HG02798 (cell line): ENCODE results near the gene CHID1.

ENCODE experiments used
- ATAC-seq: cut with Tn5 transposase; IDR thresholded peaks from one replicate; pipeline ENCODE4 v1.9.1; 2021; ENCODE audit warnings: mild to moderate bottlenecking; ENCODE audit not compliant: unreplicated experiment, poor library complexity

The CHID1 gene

GRCh38 chr11:827146-827896, 83.3 kb downstream of the CHID1 start:
- peak; percentile 40 for ATAC-seq

- no peak for ATAC-seq
These were observed 83.8 kb downstream of the CHID1 start for GRCh38 chr11:826836-827145.

- ATAC-seq, result no peak
These were observed 84.4 kb downstream of the CHID1 start for GRCh38 chr11:826227-826621.

GRCh38 chr11:825366-826226, 85.0 kb downstream of the CHID1 start:
- no peak for ATAC-seq

GRCh38 chr11:824942-825341, 85.7 kb downstream of the CHID1 start:
- ATAC-seq, result no peak

GRCh38 chr11:824292-824880, 86.2 kb downstream of the CHID1 start:
- no peak for ATAC-seq

- no peak for ATAC-seq
These were observed 86.9 kb downstream of the CHID1 start for GRCh38 chr11:823441-824291.

GRCh38 chr11:821512-822371, 88.9 kb downstream of the CHID1 start:
- ATAC-seq, result no peak

GRCh38 chr11:820655-821511, 89.7 kb downstream of the CHID1 start:
- ATAC-seq, result no peak

- peak; percentile 68 for ATAC-seq
These were observed 90.5 kb downstream of the CHID1 start for GRCh38 chr11:819943-820649.

GRCh38 chr11:819129-819931, 91.3 kb downstream of the CHID1 start:
- ATAC-seq, result peak; percentile 73

GRCh38 chr11:818396-819128, 92.0 kb downstream of the CHID1 start, which contains the start of gene PNPLA2:
TSS of gene PNPLA2 (plus strand) at chr11:818914. CDS start at chr11:819719, 805 bp downstream.
- ATAC-seq, result no peak
